ENCODE data around the gene OCEL1.

Gene OCEL1

DNA sequence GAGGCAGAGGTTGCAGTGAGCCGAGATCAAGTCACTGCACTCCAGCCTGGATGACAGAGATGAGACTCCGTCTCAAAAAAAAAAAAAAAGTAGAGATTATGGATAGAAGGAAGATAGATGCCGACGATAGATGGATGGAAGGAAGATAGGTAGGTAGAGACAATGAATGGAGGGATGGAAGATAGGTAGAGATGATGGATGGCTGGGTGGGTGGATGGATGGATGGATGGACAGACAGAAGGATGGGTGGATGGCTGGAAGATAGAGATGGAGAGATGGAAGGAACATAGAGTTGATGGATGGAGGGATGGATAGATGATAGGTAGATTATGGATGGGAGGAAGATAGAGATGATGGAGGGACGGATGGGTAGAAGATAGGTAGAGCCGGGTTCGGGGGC is 29.4 kb upstream of the OCEL1 start:
- Histone ChIP-seq H3K36me3 (ENCODE audit: insufficient read depth, low read length) (peaks cover 48% of the 10 kb centered on the region), H3K4me3 (ENCODE audit: low read depth in 1 of 2, low read length in 2 of 2) (no peak overlapping the region), H3K27ac (ENCODE audit: low read depth, low read length) (no peak overlapping the region), H3K9me3 (ENCODE audit: low read length) (no peaks in the 10 kb centered on the region), H3K9ac (ENCODE audit: low read length) (no peak overlapping the region), H3K4me1 (ENCODE audit: insufficient read depth, low read length) (no peaks in the 10 kb centered on the region), H3K27me3 (ENCODE audit: control insufficient read depth in 1 of 2, insufficient read depth in 2 of 2, low read length in 2 of 2) (no peaks in the 10 kb centered on the region)

DNA sequence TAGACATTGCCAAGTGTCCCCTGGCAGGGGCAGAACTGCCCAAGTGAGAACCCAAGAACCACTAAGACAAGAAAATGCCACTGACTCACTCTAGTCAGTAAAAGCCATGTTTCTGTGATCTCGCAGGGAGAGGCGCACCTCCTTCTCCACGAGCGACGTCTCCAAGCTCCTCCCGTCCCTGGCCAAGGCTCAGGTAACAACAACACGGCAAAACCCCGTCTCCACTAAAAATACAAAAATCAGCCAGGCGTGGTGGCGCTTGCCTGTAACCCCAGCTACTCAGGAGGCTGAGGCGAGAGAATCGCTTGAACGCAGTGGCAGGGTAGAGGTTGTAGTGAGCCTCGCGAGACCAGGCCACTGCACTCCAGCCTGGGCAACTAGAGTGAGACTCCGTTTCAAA is 28.4 kb upstream of the OCEL1 start:
- Histone ChIP-seq H3K27me3 (ENCODE audit: control insufficient read depth in 1 of 2, insufficient read depth in 2 of 2, low read length in 2 of 2) (no peaks in the 10 kb centered on the region), H3K9me3 (ENCODE audit: low read length) (no peaks in the 10 kb centered on the region), H3K27ac (ENCODE audit: low read depth, low read length) (no peak overlapping the region), H3K9ac (ENCODE audit: low read length) (no peak overlapping the region), H3K36me3 (ENCODE audit: insufficient read depth, low read length) (peaks cover 57% of the 10 kb centered on the region), H3K4me1 (ENCODE audit: insufficient read depth, low read length) (no peaks in the 10 kb centered on the region), H3K4me3 (ENCODE audit: low read depth in 1 of 2, low read length in 2 of 2) (no peak overlapping the region)

DNA sequence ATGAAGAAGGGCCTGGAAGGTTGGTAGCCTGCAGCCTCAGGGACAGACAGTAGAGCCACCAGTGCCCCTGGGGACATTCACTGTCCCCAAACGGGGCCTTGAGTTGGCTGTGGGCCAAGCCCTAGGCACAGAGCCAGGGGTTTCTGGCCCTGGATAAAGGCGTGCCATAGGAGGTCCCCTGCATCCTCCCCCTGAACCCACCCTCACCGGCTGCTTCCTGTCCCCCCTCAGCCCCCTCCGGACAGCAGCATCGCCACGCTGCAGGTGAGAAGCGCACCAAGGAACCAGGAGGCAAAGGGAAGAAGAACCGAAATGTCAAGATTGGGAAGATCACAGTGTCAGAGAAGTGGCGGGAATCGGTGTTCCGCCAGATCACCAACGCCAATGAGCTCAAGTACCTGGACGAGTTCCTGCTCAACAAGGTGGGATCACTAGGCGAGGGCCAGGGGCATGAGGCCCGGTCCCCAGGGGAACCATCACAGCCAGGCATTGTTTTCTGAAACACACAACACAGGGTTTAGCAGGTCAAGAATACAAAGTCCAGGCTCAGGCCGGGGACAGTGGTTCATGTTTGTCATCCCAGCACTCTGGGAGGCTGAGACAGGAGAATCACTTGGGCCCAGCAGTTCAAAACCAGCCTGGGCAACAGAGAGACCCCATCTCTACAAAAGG is 25.5 kb upstream of the OCEL1 start:
- Histone ChIP-seq H3K9ac (ENCODE audit: low read length) (no peak overlapping the region), H3K27ac (ENCODE audit: low read depth, low read length) (no peak overlapping the region), H3K4me3 (ENCODE audit: low read depth in 1 of 2, low read length in 2 of 2) (no peak overlapping the region), H3K27me3 (ENCODE audit: control insufficient read depth in 1 of 2, insufficient read depth in 2 of 2, low read length in 2 of 2) (no peaks in the 10 kb centered on the region), H3K4me1 (ENCODE audit: insufficient read depth, low read length) (no peaks in the 10 kb centered on the region), H3K36me3 (ENCODE audit: insufficient read depth, low read length) (peaks cover 45% of the 10 kb centered on the region), H3K9me3 (ENCODE audit: low read length) (no peaks in the 10 kb centered on the region)

DNA sequence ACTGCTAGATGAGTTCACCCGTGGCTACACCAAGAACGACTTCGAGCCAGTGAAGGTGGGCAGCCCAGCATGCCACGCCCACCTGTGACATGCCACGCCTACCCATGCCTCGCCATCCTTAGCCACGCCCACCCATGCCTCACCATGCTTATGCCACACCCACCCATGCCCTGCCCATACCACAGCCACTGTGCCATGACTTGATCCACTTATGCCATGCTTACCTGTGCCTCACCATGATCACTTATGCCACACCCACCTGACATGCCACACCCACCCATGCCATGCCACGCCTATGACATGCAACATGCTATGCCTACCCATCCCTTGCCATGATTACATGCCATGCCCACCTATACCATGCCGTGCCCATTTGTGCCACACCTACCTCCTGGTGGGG is 23.8 kb upstream of the OCEL1 start:
- Histone ChIP-seq H3K36me3 (ENCODE audit: insufficient read depth, low read length) (peaks cover 55% of the 10 kb centered on the region), H3K4me1 (ENCODE audit: insufficient read depth, low read length) (no peaks in the 10 kb centered on the region), H3K9me3 (ENCODE audit: low read length) (no peaks in the 10 kb centered on the region), H3K9ac (ENCODE audit: low read length) (no peak overlapping the region), H3K27me3 (ENCODE audit: control insufficient read depth in 1 of 2, insufficient read depth in 2 of 2, low read length in 2 of 2) (no peaks in the 10 kb centered on the region), H3K27ac (ENCODE audit: low read depth, low read length) (no peak overlapping the region), H3K4me3 (ENCODE audit: low read depth in 1 of 2, low read length in 2 of 2) (no peak overlapping the region)

DNA sequence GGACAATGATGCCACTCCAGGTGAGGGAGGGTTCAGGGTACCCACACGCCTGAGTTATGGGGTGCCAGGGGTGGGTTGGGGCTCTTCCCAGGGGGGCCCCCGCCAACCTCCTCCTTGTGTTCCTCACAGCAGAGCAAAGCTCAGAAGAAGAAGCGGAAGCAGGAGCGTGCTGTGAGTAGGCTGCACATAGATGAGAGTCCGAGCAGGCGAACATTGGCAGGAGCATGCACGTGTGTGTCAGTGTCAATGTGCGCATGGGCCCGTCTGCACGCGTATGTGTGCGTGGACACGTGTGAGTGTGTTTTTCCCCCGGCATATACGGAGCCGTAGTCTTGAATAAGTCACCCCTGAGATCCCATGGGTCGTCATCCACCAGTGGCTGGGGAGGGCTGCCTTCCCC is 23.3 kb upstream of the OCEL1 start:
- Histone ChIP-seq H3K36me3 (ENCODE audit: insufficient read depth, low read length) (peaks cover 51% of the 10 kb centered on the region), H3K4me3 (ENCODE audit: low read depth in 1 of 2, low read length in 2 of 2) (no peak overlapping the region), H3K9me3 (ENCODE audit: low read length) (no peaks in the 10 kb centered on the region), H3K27ac (ENCODE audit: low read depth, low read length) (no peak overlapping the region), H3K9ac (ENCODE audit: low read length) (no peak overlapping the region), H3K27me3 (ENCODE audit: control insufficient read depth in 1 of 2, insufficient read depth in 2 of 2, low read length in 2 of 2) (no peaks in the 10 kb centered on the region), H3K4me1 (ENCODE audit: insufficient read depth, low read length) (no peaks in the 10 kb centered on the region)

DNA sequence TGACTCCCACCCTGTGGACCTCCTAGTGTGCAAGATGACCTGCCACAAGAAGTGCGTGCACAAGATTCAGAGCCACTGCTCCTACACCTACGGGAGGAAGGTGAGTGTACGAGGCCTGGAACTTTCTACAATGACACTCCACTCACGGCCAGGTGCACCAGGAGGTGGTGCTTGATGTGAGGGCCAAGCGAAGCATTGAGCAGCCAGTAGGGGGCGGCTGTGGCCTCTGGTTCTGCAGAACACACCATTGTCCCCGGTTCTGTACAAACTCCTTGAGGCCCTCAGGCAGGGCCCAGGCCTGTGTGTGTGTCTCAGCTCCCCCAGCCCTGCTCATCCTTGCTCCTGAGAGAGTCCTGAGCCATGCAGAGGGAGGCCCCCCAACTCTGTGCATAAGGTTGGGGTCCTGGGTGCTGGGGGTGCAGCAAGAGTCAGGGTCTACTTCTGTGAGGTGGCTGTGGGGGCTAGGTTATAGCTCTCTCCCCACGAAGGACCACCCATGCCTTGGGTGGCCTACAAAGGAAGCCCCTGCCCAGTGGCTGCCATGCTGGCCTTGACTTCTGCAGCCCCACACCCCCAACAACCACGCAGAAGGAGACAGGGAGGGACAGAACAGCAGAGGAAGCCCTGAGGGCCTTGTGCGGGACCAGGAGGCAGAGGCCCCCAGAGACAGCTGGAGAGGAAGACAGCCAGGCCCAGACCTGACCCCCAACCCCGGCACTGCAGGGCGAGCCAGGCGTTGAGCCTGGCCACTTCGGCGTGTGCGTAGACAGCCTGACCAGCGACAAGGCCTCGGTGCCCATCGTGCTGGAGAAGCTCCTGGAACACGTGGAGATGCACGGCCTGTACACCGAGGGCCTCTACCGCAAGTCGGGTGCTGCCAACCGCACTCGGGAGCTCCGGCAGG is 20.5 kb upstream of the OCEL1 start:
- H3K9ac ChIP-seq (ENCODE audit: low read length) = no peak overlapping the region
- H3K27ac ChIP-seq (ENCODE audit: low read depth, low read length) = no peak overlapping the region
- H3K4me1 ChIP-seq (ENCODE audit: insufficient read depth, low read length) = no peaks in the 10 kb centered on the region
- H3K4me3 ChIP-seq (ENCODE audit: low read depth in 1 of 2, low read length in 2 of 2) = no peak overlapping the region
- no peaks in the 10 kb centered on the region for H3K27me3 ChIP-seq (ENCODE audit: control insufficient read depth in 1 of 2, insufficient read depth in 2 of 2, low read length in 2 of 2)
- H3K36me3 ChIP-seq (ENCODE audit: insufficient read depth, low read length) = peaks cover 64% of the 10 kb centered on the region
- no peaks in the 10 kb centered on the region for H3K9me3 ChIP-seq (ENCODE audit: low read length)

DNA sequence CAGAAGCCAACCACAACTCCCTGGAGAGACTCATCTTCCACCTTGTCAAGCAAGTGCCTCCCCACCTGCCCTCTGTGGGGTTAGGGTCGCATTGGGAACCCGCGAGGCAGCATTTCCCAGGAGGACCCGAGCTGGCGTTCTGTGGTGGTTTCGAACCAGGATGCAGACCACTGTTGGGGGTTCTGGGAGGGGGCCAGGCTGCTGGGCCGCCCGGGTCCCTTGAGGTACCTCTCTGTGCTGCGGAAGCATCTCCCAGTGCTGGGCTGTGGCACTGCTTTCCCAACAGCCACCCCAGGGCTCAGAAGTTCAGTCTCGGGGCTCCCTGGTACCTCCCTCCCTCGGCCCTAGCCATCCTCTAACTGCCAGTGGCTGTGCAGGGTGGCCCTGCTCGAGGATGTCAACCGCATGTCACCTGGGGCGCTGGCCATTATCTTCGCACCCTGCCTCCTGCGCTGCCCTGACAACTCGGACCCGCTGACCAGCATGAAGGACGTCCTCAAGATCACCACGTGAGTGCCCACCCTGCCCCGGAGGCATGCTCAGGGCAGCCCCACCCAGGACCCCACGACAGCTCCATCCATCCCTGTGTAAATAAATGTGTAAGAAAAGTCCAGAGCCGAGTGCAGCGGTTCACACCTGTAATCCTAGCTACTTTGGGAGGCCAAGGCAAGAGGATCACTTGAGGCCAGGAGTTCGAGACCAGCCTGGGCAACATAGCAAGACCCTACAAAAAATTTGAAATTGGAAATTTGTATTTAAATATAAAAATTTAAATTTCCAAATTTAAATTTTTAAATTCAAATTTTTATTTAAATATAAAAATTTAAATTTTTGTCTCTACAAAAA is 19.1 kb upstream of the OCEL1 start:
- Histone ChIP-seq H3K9ac (ENCODE audit: low read length) (no peak overlapping the region), H3K4me1 (ENCODE audit: insufficient read depth, low read length) (no peaks in the 10 kb centered on the region), H3K9me3 (ENCODE audit: low read length) (no peaks in the 10 kb centered on the region), H3K27ac (ENCODE audit: low read depth, low read length) (no peak overlapping the region), H3K36me3 (ENCODE audit: insufficient read depth, low read length) (peaks cover 57% of the 10 kb centered on the region), H3K27me3 (ENCODE audit: control insufficient read depth in 1 of 2, insufficient read depth in 2 of 2, low read length in 2 of 2) (no peaks in the 10 kb centered on the region), H3K4me3 (ENCODE audit: low read depth in 1 of 2, low read length in 2 of 2) (no peak overlapping the region)

DNA sequence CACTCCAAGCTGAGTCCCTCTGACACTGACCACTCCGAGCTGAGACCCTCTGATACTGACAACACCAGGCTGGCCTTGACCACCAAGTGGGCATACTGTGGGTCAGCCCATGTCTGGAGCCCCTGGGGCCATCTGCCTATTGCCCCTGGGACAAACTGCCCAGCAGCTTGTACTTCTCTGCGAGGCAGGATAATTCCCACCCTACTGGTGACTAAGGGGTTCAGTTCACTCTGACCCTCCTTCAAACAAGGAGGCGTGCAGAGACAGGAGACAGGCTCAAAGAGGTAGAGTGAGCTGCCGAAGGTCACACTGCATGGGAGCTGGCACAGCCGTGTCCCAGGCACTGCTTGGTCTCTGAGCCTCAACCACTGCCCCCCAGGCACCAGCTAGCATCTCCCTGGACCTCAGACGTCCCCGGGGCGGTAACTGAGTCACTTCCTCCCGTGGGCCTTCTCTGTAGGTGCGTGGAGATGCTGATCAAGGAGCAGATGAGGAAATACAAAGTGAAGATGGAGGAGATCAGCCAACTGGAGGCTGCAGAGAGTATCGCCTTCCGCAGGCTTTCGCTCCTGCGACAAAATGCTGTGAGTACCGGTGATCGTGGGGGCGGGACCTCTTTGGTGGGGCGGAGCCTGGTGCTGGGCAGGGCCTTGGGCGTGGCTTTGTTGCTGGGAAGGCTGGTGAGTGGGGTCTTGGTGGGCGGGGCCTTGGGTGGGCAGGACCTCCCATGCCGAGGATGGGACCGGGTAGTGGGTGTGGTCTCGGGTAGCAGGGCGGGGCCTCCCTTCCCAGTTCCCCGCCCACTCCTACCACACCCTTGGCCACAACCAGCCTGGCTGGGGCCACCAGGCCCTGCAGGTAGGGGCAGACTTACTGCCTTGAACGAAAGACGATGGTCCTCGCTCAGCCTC is 16.6 kb upstream of the OCEL1 start:
- Histone ChIP-seq H3K27ac (ENCODE audit: low read depth, low read length) (no peak overlapping the region), H3K9me3 (ENCODE audit: low read length) (no peaks in the 10 kb centered on the region), H3K9ac (ENCODE audit: low read length) (no peak overlapping the region), H3K4me3 (ENCODE audit: low read depth in 1 of 2, low read length in 2 of 2) (no peak overlapping the region), H3K4me1 (ENCODE audit: insufficient read depth, low read length) (no peaks in the 10 kb centered on the region), H3K36me3 (ENCODE audit: insufficient read depth, low read length) (peaks cover 44% of the 10 kb centered on the region), H3K27me3 (ENCODE audit: control insufficient read depth in 1 of 2, insufficient read depth in 2 of 2, low read length in 2 of 2) (no peaks in the 10 kb centered on the region)

DNA sequence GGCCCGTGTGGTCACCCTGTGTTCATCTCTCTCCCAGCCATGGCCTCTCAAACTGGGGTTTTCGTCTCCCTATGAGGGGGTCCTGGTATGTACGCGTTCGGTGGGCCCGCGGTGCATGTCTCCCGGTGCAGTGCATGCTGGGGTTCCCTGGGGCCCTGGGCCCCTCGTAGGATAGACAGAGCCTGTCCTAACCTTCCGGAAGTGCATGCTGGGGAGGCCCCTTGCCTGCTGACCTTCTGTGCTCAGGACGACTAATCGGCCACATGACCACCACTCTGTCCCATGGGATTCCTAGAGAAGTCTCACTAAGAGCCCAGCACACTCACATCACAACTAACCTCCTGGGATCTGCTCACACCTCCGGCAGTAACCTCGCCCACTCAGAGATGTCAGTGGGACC is 15.7 kb upstream of the OCEL1 start:
- Histone ChIP-seq H3K36me3 (ENCODE audit: insufficient read depth, low read length) (peaks cover 44% of the 10 kb centered on the region), H3K27me3 (ENCODE audit: control insufficient read depth in 1 of 2, insufficient read depth in 2 of 2, low read length in 2 of 2) (no peaks in the 10 kb centered on the region), H3K9ac (ENCODE audit: low read length) (no peak overlapping the region)

DNA sequence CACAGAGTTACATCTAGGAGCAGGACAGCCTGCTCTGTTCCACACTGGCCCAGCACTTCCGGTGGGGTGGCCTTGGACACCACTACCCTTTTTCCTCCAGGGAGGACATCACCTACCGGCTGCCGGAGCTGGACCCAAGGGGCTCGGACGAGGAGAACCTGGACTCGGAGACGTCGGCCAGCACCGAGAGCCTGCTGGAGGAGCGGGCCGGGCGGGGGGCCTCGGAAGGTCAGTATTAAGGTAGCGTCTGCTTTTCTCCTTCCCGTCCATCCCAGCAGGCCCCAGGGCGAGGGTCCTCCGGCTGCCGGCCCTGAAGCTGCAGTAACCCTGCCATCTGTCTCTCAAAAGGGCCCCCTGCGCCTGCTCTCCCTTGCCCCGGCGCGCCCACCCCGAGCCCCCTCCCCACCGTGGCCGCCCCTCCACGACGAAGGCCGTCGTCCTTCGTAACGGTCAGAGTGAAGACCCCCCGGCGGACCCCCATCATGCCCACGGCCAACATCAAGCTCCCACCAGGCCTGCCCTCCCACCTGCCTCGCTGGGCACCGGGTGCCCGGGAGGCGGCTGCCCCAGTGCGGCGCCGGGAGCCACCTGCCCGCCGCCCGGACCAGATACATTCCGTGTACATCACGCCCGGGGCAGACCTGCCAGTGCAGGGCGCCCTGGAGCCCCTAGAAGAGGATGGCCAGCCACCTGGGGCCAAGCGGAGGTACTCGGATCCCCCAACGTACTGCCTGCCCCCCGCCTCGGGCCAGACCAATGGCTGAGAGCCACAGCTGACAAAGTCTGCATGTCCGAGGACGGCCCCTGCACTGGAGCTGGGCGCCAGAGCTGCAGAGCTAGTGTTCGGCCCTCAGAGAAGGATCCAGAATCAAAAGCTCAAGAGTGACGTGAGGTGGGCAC is 14.2 kb upstream of the OCEL1 start:
- H3K36me3 ChIP-seq (ENCODE audit: insufficient read depth, low read length) = peaks cover 38% of the 10 kb centered on the region
- peaks cover 14% of the 10 kb centered on the region for H3K4me1 ChIP-seq (ENCODE audit: insufficient read depth, low read length)
- H3K9ac ChIP-seq (ENCODE audit: low read length) = no peak overlapping the region
- no peak overlapping the region for H3K27ac ChIP-seq (ENCODE audit: low read depth, low read length)
- H3K27me3 ChIP-seq (ENCODE audit: control insufficient read depth in 1 of 2, insufficient read depth in 2 of 2, low read length in 2 of 2) = no peaks in the 10 kb centered on the region
- H3K9me3 ChIP-seq (ENCODE audit: low read length) = no peaks in the 10 kb centered on the region
- no peak overlapping the region for H3K4me3 ChIP-seq (ENCODE audit: low read depth in 1 of 2, low read length in 2 of 2)

More for the DNA sequence above, 15.7 kb upstream of the OCEL1 start:
- Histone ChIP-seq H3K27ac (ENCODE audit: low read depth, low read length) (no peak overlapping the region), H3K9me3 (ENCODE audit: low read length) (no peaks in the 10 kb centered on the region), H3K4me3 (ENCODE audit: low read depth in 1 of 2, low read length in 2 of 2) (no peak overlapping the region), H3K4me1 (ENCODE audit: insufficient read depth, low read length) (peaks cover 6% of the 10 kb centered on the region)

Data from muscle layer of colon (tissue), 2 donors.